IMR-90 (cell line): Measurements from ENCODE around the gene SDK1. TPM values are rescaled to one million over a fixed set of nuclear protein-coding genes. Genes with fewer than 3 reads are reported as not detected.

Experiments used
- ATAC-seq: fragments of 200-7000 bp; cut with Tn5 transposase; 2 replicates; pipeline ENCODE4 v1.9.1; 2020; ENCODE audit warnings: low read depth, mild to moderate bottlenecking, moderate library complexity
- BruUV-seq: library from RNA; stranded (reverse); fragments of 400-500 nt; replicated peaks from 2 replicates; lab custom pipeline; 2021; lab: Mats Ljungman, UMichigan
- CTCF ChIA-PET: fragments of 300-600 bp; formaldehyde crosslinking; extraction: SDS; loops from one replicate; lab custom pipeline; 2021; ENCODE audit warnings: antibody characterized with exemption; lab: Yijun Ruan, JAX
- POLR2A ChIA-PET: fragments of 300-600 bp; sonication (Branson Sonifier 250); formaldehyde crosslinking; loops from one replicate; lab custom pipeline; 2022; ENCODE audit warnings: antibody characterized with exemption; ENCODE audit not compliant: unreplicated experiment; lab: Charles Lee
- DNase-seq: peaks from one replicate; pipeline ENCODE4 v3.0.0; 2013
- H2AFZ ChIP-seq: replicated peaks from 2 replicates; pipeline ENCODE3; 2013; ENCODE audit warnings: low read length, mild to moderate bottlenecking; ENCODE audit not compliant: poor library complexity
- H2AK5ac ChIP-seq: 2 replicates; pipeline ENCODE4 v1.6.1; 2013; ENCODE audit warnings: low read depth, low read length, inconsistent platforms
- H2AK9ac ChIP-seq: replicated peaks from 2 replicates; pipeline ENCODE3; 2013; ENCODE audit warnings: mild to moderate bottlenecking, low read depth, low read length, moderate library complexity; ENCODE audit not compliant: poor library complexity
- H2BK120ac ChIP-seq: 2 replicates; pipeline ENCODE4 v1.6.1; 2013; ENCODE audit warnings: low read depth, low read length, inconsistent platforms
- H2BK15ac ChIP-seq: 3 replicates; pipeline ENCODE4 v1.6.1; 2013; ENCODE audit warnings: low read depth, low read length, inconsistent platforms
- H2BK20ac ChIP-seq: 2 replicates; pipeline ENCODE4 v1.6.1; 2013; ENCODE audit warnings: low read depth, mild to moderate bottlenecking, inconsistent platforms, low read length, moderate library complexity
- H2BK5ac ChIP-seq: 2 replicates; pipeline ENCODE4 v1.6.1; 2013; ENCODE audit warnings: mild to moderate bottlenecking, low read depth, low read length, inconsistent platforms; ENCODE audit not compliant: poor library complexity, severe bottlenecking
- H3K14ac ChIP-seq: replicated peaks from 2 replicates; pipeline ENCODE4 v1.6.1; 2013; ENCODE audit warnings: low read depth, low read length, inconsistent platforms
- H3K18ac ChIP-seq: 2 replicates; pipeline ENCODE4 v1.6.1; 2013; ENCODE audit warnings: low read depth, low read length, control low read depth
- H3K23ac ChIP-seq: 2 replicates; pipeline ENCODE4 v1.6.1; 2013; ENCODE audit warnings: low read depth, low read length, inconsistent platforms
- H3K27ac ChIP-seq: 2 replicates; pipeline ENCODE4 v1.5.1; 2013; ENCODE audit warnings: mild to moderate bottlenecking, control low read depth, low read length; ENCODE audit not compliant: insufficient read depth
- H3K27me3 ChIP-seq: 2 replicates; pipeline ENCODE4 v1.6.1; 2013; ENCODE audit warnings: low read length; ENCODE audit not compliant: control insufficient read depth, insufficient read depth
- H3K36me3 ChIP-seq: 2 replicates; pipeline ENCODE4 v1.6.1; 2013; ENCODE audit warnings: low read length, mixed read lengths; ENCODE audit not compliant: control insufficient read depth, insufficient read depth
- H3K4ac ChIP-seq: 2 replicates; pipeline ENCODE4 v1.6.1; 2013; ENCODE audit warnings: low read depth, low read length, inconsistent platforms
- H3K4me1 ChIP-seq: 2 replicates; pipeline ENCODE4 v1.6.1; 2013; ENCODE audit warnings: low read length, mixed read lengths; ENCODE audit not compliant: control insufficient read depth, insufficient read depth
- H3K4me2 ChIP-seq: 2 replicates; pipeline ENCODE4 v1.6.1; 2013; ENCODE audit warnings: low read depth, mild to moderate bottlenecking, control low read depth, low read length, moderate library complexity
- H3K4me3 ChIP-seq: 2 replicates; pipeline ENCODE4 v1.5.1; 2013; ENCODE audit warnings: low read depth, mild to moderate bottlenecking, control low read depth, low read length, moderate library complexity; ENCODE audit not compliant: insufficient read depth
- H3K56ac ChIP-seq: 2 replicates; pipeline ENCODE4 v1.6.1; 2013; ENCODE audit warnings: low read length, inconsistent platforms; ENCODE audit not compliant: insufficient read depth; ENCODE audit errors: extremely low read depth
- H3K79me1 ChIP-seq, 2 experiments: 2 replicates each; pipeline ENCODE4 v1.6.1; 2013; ENCODE audit warnings: low read length in 2 of 2, inconsistent platforms in 1 of 2, low read depth in 1 of 2
- H3K9ac ChIP-seq: 2 replicates; pipeline ENCODE4 v1.6.1; 2013; ENCODE audit warnings: low read depth, low read length, control low read depth
- H3K9me1 ChIP-seq: 2 replicates; pipeline ENCODE4 v1.6.1; 2013; ENCODE audit warnings: low read length, inconsistent platforms; ENCODE audit not compliant: insufficient read depth
- H3K9me3 ChIP-seq: 2 replicates; pipeline ENCODE4 v1.6.1; 2013; ENCODE audit warnings: low read length; ENCODE audit not compliant: control insufficient read depth, insufficient read depth
- H4K20me1 ChIP-seq: 2 replicates; pipeline ENCODE4 v1.6.1; 2013; ENCODE audit warnings: low read length, inconsistent platforms; ENCODE audit not compliant: insufficient read depth
- H4K5ac ChIP-seq: 2 replicates; pipeline ENCODE4 v1.6.1; 2013; ENCODE audit warnings: mild to moderate bottlenecking, low read depth, low read length, control low read depth
- H4K8ac ChIP-seq, 2 experiments: 2 replicates each; pipeline ENCODE4 v1.6.1; 2013; ENCODE audit warnings: low read depth in 2 of 2, low read length in 2 of 2, control low read depth in 1 of 2, inconsistent platforms in 1 of 2
- H4K91ac ChIP-seq: 2 replicates; pipeline ENCODE4 v1.6.1; 2013; ENCODE audit warnings: low read depth, low read length, inconsistent platforms; ENCODE audit not compliant: insufficient read depth
- BHLHE40 ChIP-seq: fragments of 150-350 bp; IDR thresholded peaks from 2 replicates; pipeline ENCODE4 v1.6.1; 2016; ENCODE audit warnings: mild to moderate bottlenecking, low read depth, low read length
- FOS ChIP-seq: fragments of 150-350 bp; IDR thresholded peaks from 2 replicates; pipeline ENCODE4 v1.6.1; 2016; ENCODE audit warnings: low read depth, low read length
- MAFK ChIP-seq: IDR thresholded peaks from 2 replicates; pipeline ENCODE4 v1.6.1; 2012; ENCODE audit warnings: low read depth, low read length, improper control_type of control experiment
- RCOR1 ChIP-seq: IDR thresholded peaks from 2 replicates; pipeline ENCODE4 v1.6.1; 2012; ENCODE audit warnings: mild to moderate bottlenecking, low read length, improper control_type of control experiment; ENCODE audit not compliant: insufficient replicate concordance
- RFX5 ChIP-seq: IDR thresholded peaks from 2 replicates; pipeline ENCODE4 v1.8.0; 2012; ENCODE audit warnings: low read depth, mild to moderate bottlenecking, low read length, moderate library complexity
- WGBS, 2 experiments: methylation state at CpG; one replicate each; pipeline versions ENCODE4 v1.1.5 to v1.1.7; 2013; ENCODE audit warnings: missing lambda C conversion rate in 2 of 2; ENCODE audit not compliant: insufficient read length in 1 of 2; ENCODE audit errors: extremely low coverage in 2 of 2; 5-methylcytosine and 5-hydroxymethylcytosine counted together
- dilution Hi-C: fragments of 300-500 bp; cut with HindIII; formaldehyde crosslinking; loops from one replicate; pipeline ENCODE4 v1.14.3; 2018; ENCODE audit warnings: low sequenced_read_pairs; ENCODE audit not compliant: unreplicated experiment
- in situ Hi-C: fragments of 300-500 bp; cut with MboI; formaldehyde crosslinking; loops from 3 replicates; pipeline ENCODE4 v1.14.3; 2019; ENCODE audit warnings: low sequenced_read_pairs, inconsistent platforms, mixed read lengths
- intact Hi-C: fragments of 100-400 bp; cut with micrococcal nuclease; formaldehyde crosslinking; loops from 2 replicates; pipeline ENCODE4 v1.10.0; 2022
- polyA plus RNA-seq, 3 experiments: library from polyadenylated mRNA; depleted of rRNA; stranded (reverse); fragments of >200 nt; gene quantifications; 2 replicates each; pipeline ENCODE4 v1.2.3, GENCODE V29; 2012; ENCODE audit warnings: low replicate concordance in 1 of 3
- total RNA-seq: library from RNA; depleted of rRNA; stranded (reverse); fragments of >200 nt; gene quantifications from 2 replicates; pipeline ENCODE4 v1.2.3, GENCODE V29; 2012
- TF ChIP-seq, protein P1 (sequence below): conservative IDR thresholded peaks from 2 replicates; pipeline ENCODE4 v1.5.1; 2012; ENCODE audit warnings: mild to moderate bottlenecking, low read depth, low read length, improper control_type of control experiment

The SDK1 gene
- total and polyA plus RNA-seq, 2 of the 4 experiments (the other 2 are of a cell fraction), result 1.5 to 1.6 TPM

DNA sequence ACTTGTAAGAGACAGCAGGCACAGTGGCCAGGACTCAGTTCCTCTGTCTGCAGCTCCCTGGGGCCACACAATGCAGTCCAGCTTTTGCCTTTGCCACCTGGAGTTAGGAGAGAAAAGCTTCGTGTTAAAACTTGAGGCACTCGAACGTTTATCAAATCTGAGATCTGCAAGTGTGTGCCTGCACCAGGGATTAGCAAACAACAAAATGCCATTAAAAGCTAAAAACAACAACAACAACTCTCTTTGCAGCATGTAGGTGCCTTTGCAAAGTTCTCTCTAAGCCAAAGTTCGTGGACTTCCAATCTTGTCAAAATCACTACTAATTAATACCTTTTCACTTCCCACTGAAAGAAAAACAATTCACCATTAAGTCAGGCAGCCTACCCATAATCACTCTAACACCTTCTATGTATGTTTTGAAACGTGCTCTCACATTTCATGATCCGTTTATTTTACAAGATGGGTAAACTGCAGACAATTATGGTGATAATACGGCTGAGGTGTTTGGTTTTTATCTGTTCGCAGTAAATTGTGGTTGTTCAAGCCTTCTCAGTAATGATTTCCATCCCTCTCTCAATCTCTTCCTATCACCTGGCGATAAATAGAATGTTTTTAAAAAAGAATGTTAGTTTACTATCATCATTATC, 36.2 kb upstream of the SDK1 start:
- no peak overlapping the region for H2AFZ ChIP-seq
- no peak overlapping the region for H3K4me2 ChIP-seq
- H3K9ac ChIP-seq, result no peak overlapping the region
- H3K56ac ChIP-seq, result no peak overlapping the region
- H2AK9ac ChIP-seq, result no peak overlapping the region
- no peak overlapping the region for H2AK5ac ChIP-seq
- intact Hi-C loops, result no loop called here
- peaks cover 7% of the 10 kb centered on the region; the same call in 1 of the 2 replicates for H3K27me3 ChIP-seq
- no peak overlapping the region for H4K8ac ChIP-seq
- POLR2A ChIA-PET, result no interaction called here
- ATAC-seq, result no peak
- H3K36me3 ChIP-seq, result no peaks in the 10 kb centered on the region
- no peaks in the 10 kb centered on the region for H4K20me1 ChIP-seq
- H3K4ac ChIP-seq, result no peak overlapping the region
- CTCF ChIA-PET, result no interaction called here
- DNase-seq, result no peak
- no peak overlapping the region for H4K91ac ChIP-seq
- no peak overlapping the region for H2BK5ac ChIP-seq
- H3K14ac ChIP-seq, result no peak overlapping the region
- H2BK120ac ChIP-seq, result no peak overlapping the region
- peaks cover 4% of the 10 kb centered on the region; the same call in 1 of the 2 replicates for H3K4me1 ChIP-seq
- H2BK15ac ChIP-seq, result no peak overlapping the region
- no CpG with 5 or more reads among the region's 9 CpGs for WGBS, 2 experiments
- H3K9me3 ChIP-seq, result no peaks in the 10 kb centered on the region; the same call in 1 of the 2 replicates
- BruUV-seq, result no TSS peak
- dilution Hi-C loops, result no loop called here
- no peak for TF ChIP-seq MAFK
- TF ChIP-seq RCOR1, result no peak
- no peak for TF ChIP-seq FOS
- no peak for TF ChIP-seq BHLHE40
- no peak for TF ChIP-seq RFX5
- TF ChIP-seq, protein P1, sequence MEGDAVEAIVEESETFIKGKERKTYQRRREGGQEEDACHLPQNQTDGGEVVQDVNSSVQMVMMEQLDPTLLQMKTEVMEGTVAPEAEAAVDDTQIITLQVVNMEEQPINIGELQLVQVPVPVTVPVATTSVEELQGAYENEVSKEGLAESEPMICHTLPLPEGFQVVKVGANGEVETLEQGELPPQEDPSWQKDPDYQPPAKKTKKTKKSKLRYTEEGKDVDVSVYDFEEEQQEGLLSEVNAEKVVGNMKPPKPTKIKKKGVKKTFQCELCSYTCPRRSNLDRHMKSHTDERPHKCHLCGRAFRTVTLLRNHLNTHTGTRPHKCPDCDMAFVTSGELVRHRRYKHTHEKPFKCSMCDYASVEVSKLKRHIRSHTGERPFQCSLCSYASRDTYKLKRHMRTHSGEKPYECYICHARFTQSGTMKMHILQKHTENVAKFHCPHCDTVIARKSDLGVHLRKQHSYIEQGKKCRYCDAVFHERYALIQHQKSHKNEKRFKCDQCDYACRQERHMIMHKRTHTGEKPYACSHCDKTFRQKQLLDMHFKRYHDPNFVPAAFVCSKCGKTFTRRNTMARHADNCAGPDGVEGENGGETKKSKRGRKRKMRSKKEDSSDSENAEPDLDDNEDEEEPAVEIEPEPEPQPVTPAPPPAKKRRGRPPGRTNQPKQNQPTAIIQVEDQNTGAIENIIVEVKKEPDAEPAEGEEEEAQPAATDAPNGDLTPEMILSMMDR, result no peak
- H3K27ac ChIP-seq, result no peak overlapping the region
- no peak overlapping the region for H2BK20ac ChIP-seq
- in situ Hi-C loops, result no loop called here
- H3K9me1 ChIP-seq, result 0 out of 2 replicates have a peak, but pooled peaks cover 2% of the 10 kb centered on the region
- H3K4me3 ChIP-seq, result no peak overlapping the region
- no peaks in the 10 kb centered on the region for H3K79me1 ChIP-seq
- no peak overlapping the region for H3K18ac ChIP-seq
- no peak overlapping the region for H4K5ac ChIP-seq
- H3K23ac ChIP-seq, result no peak overlapping the region
